Stimulated activated CD4-positive, alpha-beta T cell treated with anti-CD3 and anti-CD28 coated beads, TNF-alpha, amount 100 ng/mL, for 1 hour (primary cell): Measurements from ENCODE around the gene WASF2.
A peak's percentile ranks its signal among the peaks of the same experiment; 100 is the strongest.

ENCODE experiments used
- DNase-seq, 3 donors: peaks; one replicate each; pipeline ENCODE4 v3.0.0-alpha.2; 2020; ENCODE audit warnings: low read depth in 3 of 3, low spot score in 1 of 3

The WASF2 gene

GRCh38 chr1:27381969-27382762 is 107.8 kb downstream of the WASF2 start:
- no peak for DNase-seq

GRCh38 chr1:27380766-27381733 is 108.9 kb downstream of the WASF2 start:
- no peak for DNase-seq

DNA sequence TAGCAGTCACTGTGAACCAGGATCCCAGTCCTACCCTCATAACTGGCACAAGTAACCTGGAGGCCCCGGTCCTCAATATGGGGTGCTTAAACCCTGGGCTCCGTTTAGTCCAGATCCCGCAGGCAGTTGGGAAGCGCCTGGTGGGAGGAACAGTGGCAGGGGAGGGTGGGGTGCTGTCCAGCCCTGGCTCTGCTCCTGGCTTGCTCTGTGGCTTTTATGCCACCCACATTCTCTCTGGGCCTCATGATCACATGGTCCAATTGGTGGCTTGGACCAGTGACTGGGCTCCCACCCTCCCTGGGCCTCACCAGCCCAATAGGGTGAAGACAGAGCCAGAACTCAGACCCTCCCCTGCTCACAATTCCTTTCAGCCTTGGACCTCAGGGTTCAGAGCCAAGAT is 109.7 kb downstream of the WASF2 start:
- no peak for DNase-seq

DNA sequence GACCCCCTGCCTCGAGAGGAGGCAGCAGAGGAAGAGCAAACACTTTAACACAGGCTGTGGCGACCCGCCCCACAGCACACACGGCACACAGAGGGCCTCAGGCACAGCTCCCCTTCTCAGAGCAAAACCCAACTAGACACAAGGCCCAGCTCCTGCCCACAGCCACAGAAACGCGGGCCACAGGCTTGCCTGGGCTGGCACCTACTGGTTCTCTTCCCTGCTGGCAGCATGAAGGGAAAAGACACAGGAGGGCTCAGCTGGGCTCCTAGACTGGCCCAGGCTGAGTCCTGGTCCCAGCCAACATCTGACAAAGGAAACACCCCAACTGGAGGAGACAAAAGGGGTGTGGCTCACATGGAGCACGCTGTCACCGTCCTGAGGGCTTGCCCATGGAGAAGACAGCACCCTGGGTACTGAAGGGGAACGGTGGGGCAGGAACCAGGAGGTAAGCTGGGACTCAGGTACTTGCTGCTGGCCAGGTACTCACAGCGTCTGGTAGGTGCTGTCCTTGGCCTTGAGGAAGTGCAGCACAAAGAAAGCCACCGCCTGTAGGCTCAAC is 110.3 kb downstream of the WASF2 start:
- no peak for DNase-seq

DNA sequence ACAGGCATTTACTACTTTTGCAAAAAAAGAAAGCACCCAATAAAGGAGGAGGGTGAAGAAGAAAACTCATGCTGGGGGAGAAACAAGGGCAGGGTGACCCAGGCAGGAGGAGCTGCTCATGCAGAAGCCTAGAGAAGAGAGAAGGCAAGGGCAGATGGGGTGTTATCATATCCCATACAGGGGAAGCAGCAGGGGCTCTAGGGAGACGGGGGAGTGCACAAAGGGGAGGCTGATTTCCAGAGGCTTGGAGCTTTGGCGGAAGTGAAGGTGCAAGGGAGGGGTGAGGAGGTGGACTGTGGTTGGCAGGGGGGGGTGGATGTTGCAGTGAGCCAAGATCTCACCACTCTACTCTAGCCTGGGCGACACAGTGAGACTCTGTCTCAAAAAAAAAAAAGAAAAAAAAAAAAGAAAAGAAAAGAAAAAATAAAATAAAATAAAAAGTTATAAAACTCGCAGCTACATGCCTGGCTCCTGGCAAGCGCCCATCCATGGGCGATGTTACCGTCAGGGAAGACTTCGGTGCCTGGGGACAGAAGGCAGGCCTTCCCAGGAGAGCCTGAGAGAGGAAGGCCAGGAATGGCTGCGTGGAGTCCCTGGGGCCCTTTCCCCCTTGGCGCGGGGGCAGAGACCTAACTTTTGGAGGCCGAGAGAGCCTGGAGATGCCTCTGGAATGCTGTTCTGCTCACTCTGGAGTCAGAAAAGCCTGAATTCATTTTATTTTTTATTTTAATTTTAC is 112.0 kb downstream of the WASF2 start:
- DNase-seq = no peak

DNA sequence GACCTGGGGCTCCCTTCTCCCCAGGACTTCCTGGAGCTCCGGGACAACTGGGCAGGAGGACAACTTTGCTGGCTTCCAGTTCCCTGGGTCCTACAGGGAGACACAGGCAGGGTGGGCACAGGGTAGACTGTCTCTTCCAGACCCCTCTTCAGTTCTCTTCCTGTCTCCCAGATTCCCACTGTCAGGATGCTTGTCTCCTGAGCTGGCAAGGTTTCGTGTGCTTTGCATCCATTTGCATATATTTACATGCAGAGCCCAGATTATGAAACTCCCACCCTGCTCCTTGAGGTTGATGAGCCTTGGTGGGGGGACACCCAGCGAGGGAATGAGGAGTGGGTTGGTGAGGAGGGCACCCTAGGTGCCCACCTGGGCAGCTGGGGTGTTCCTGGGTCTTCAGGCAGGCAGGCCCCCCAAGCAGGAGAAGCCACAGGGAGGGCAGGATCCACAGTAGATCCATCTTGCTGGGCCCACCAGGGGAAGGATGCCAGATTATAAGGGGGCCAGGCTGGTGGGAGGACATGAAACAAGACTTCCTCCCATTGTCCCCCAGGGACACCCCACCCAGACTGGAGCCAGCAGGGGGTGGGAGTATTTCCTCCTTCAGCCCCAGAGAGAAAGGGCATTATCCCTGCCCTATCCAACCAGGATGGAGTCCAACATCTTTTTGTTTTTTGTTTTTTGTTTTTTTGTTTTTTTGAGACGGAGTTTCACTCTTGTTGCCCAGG is 115.4 kb downstream of the WASF2 start, which contains the start of gene FCN3:
Gene FCN3 (minus strand): TSS at position 463 of the 725 bp plus-strand sequence. CDS start 6 bp downstream, at position 457.
- no peak for DNase-seq

DNA sequence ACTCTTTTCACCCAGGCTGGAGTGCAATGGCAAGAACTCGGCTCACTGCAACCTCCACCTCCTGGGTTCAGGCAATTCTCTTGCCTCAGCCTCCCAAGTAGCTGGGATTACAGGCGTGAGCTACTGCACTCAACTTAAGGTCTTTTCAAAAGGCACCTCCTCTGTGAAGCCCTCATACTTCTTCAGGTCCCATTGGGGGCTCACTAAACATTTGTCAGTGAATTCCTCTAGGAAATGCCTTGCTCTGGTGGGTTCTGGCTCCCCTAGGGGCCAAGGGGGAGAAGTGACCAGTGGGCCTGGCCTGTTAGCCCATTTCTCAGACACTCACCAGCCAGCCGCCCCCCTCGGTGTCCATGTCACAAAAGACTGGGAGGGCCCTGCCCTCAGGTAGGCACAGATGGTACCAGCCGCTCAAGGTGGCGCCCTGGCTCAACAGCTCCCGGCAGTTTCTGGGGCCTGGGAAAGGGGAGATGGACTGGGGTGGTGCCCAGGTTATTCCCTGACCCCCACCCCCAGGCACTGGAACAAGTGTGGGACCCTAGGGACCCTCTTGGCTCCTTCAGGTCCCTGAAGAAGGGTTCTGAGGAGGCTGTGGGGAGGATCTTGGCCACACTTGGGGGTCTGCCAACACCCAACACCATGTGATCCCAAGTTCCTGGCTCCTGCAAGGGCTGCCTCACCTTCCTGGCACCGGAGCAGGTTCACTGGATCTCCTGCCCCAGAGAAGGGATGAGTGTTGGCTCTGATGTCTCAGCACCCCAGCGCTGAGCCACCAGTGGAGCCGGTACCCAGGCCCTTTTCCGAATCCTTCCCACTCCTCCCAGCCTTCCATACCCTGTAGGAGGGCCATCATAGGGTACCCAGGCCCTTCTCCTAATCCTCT is 116.9 kb downstream of the WASF2 start:
- no peak for DNase-seq

DNA sequence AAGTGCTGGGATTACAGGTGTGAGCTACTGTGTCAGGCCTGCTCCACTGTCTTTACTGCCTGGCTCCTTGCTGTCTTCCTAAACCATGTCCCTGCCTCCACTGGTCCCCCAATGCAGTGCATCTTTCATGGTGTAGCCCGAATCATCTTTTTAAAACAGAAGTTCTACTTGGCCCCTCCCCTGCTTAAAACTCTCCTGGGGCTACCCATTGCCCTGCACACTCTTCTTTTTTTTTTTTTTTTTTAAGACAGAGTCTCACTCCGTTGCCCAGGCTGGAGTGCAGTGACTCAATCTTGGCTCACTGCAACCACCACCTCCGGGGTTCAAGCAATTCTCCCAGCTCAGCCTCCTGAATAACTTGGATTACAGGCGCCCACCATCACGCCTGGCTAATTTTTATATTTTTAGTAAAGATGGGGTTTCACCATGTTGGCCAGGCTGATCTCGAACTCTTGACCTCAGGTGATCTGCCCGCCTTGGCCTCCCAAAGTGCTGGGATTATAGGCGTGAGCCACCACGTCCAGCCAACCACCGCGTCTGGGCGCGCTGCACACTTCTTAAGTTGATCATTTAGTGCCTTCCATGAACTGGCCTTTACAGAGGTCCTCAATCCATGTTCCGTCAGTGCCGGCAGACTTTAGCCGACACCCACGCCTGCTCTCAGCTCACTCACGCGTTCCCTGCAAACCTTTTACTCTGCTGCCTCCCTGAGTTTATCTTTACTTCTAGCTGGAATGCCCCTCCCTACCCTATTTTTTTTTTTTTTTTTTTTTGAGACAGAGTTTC is 117.8 kb downstream of the WASF2 start:
- DNase-seq = no peak

DNA sequence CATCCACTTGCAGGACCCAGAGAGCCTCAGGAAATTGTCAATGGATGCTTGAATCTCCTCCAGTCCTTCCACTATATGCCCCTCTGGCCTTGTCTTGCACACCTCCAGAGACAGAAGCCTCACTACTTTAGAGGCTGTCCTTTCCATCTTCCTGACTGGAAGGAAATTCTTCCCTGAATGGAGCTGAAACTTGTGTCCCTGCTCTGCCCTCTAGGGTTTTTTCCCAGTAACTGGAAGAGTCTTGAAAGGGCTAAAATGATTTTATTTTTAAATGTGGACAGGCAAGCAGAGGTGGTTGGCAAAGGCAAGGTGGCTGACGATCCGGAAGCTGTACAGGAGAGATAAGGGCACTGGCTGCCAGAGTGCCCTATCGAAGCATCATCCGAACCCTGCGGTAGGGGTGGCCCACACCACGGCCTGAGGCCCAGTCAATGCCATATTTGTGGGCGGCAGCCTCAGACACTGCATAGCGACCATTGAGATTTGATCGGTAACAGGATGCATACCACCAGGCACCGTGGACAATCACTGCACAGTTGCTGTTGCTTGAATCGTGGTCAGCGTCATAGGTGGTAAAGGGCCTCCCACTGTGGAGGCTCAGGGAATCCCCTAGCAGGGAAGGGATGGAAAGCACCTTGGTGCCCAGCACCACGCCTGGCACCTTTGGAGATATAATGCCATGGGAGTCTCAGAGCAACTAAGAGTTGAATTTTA is 120.9 kb downstream of the WASF2 start:
- no peak for DNase-seq

GRCh38 chr1:27367160-27367650 is 122.8 kb downstream of the WASF2 start:
- DNase-seq = no peak

GRCh38 chr1:27366411-27367159 is 123.4 kb downstream of the WASF2 start, which contains the start of gene MAP3K6:
Gene MAP3K6, minus strand, starts transcription at chr1:27366961. Its CDS starts 364 bp downstream, at chr1:27366597.
- DNase-seq = no peak

- DNase-seq = peak in 1 of 3 donors; percentile 57
Measured at GRCh38 chr1:27366113-27366410, 123.9 kb downstream of the WASF2 start.

DNA sequence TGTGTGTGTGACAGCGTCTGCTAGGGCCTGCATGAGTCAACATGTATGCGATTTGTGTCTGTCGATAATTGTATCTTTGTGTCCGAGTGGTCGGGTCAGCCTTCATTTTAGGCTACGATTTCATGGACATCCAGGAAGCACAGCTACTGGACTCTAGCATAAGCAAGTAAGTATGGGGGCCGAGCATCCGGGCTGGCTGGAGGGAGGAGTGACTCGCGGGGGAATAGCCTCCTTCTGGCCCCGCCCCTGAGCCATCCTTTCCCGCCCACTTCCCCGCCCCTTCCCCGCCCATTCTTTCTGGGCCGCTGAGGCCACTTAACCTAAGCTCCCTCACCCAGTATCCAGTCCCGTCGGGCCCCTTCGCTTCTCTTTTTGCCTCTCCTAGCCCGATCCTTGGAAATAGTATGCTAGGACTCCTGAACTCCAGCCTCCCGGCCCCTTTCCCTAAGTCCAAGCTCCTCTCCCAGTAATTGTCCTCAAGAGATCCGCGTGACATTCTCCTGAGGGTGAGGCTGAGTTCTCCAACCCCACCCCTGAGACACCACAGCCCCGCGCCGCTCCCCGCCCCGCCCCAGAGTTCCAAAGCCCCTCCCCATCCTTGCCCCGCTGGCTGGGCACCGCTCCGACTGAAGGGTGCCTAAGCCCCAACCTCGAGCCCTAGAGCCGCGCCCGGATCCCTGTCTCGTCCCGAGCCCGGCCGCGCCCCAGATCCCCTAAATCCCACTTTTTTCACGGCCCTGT is 124.4 kb downstream of the WASF2 start:
- DNase-seq = peak; percentile 51 to 71 (median 52)

DNA sequence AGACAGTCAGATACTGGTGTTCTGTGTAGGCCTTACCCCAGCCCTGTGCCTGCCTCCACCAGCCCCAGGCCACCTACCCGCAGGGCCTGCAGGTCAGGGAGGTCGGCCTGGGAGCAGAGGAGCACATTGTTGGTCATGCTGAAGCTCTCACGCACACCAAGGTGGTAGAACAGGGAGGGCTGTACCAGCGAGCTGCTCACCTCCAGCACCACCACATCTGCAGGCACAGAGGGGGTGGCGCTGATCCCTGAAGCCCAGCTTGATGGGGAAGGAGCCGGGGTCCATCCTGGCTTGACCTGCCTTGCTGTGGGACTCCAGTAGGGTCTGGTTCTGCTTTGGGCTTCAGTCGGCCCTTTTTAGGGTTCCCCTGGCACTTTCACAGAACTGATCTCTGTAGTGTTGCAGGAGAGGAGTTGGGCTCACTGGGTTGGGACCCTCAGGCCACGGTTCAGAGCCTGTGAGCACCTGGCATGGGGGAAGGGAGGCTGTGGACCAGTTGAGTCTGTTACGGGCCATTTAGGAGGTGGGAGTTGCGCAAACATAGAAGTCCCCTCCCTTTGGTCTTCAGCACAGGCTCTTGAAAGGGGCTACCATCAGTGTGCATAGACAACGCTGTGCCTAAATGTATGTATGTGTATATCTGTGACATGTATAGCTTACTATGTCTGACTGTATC is 125.1 kb downstream of the WASF2 start:
- DNase-seq = no peak

DNA sequence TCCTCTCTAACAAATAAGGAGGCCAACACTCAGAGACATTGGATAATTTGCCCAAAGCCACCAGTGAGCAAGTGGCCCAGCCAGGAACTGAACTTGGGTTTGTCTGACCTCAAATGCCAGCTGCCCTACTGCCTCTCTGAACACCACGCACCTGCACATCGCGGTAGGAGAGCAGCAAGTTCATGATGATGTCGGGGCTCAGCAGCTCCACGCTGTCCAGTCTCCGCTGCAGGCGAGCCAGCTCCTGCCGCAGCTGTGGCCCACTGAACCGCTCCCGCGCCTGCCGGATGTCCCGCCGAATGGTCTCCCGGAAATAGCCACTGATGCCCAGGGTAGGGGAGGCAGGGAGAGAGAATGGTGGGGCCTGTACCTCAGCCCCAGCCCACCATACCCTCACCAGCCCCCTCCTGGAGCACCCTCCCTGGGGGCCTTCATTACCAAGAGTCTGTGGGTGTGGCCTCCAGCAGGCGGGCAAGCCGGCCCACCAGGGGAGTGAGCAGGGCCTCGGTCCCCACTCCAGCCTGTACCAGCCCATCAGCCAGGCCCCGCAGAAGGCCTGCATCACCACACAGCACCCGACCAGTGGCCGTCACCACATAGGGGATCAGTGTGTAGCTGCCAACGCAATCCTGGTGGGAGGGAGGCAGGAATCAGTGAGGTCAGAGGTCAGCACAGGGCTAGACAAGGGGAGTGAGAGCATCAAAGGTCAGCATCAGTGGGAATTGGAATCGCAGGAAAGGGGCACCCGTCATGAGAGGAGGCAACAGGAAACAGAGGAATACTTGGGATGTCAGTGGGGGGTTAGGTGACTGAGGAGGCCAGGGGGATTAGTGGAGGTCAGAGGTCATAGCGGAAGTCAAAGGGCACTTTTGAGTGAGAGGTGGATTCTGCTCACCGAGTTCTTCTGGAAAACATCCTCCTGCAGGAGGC is 125.9 kb downstream of the WASF2 start:
- no peak for DNase-seq
